ENCODE results near the gene MACROD2.

Gene MACROD2

DNA sequence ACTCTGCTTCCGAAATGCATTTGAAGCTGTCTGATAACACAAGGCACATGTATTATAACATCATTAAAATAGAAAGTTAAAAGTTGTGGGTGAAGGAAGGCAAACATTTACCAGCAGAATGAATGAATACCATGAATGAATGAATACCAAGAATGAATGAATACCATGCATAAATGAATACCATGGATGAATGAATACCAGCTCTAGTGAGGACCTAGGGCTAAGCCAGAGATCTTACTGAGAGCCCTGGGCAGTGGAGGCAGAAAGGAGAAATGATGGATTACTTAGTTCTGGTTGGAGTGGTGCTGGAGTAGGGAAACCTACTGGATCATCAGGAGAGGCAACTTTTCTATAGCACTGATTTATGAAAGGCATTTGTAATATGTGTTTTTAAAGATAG, 1579.9 kb downstream of the MACROD2 start:
- H3K4me3 ChIP-seq (ENCODE audit: low read depth, low read length) = no peak overlapping the region

DNA sequence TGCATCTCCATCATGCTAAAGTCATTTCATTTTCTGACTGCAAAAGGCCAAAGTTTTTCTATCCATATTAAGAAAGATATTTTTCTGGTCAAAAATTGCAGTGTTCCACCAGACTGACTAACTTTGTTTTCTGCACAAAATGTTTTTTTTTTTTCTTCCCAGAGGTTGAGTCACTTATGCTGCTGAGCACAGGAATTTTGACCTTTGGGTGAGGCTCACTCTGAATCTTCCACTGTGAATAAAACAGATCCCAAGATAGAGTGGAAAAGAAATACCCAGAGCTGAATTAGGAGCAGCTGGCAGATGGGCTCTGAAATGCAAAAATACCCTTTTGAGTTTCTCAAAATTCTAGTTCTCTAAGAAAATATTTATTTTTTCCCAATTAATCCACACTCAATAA, 1581.1 kb downstream of the MACROD2 start:
- TF ChIP-seq, protein P1, sequence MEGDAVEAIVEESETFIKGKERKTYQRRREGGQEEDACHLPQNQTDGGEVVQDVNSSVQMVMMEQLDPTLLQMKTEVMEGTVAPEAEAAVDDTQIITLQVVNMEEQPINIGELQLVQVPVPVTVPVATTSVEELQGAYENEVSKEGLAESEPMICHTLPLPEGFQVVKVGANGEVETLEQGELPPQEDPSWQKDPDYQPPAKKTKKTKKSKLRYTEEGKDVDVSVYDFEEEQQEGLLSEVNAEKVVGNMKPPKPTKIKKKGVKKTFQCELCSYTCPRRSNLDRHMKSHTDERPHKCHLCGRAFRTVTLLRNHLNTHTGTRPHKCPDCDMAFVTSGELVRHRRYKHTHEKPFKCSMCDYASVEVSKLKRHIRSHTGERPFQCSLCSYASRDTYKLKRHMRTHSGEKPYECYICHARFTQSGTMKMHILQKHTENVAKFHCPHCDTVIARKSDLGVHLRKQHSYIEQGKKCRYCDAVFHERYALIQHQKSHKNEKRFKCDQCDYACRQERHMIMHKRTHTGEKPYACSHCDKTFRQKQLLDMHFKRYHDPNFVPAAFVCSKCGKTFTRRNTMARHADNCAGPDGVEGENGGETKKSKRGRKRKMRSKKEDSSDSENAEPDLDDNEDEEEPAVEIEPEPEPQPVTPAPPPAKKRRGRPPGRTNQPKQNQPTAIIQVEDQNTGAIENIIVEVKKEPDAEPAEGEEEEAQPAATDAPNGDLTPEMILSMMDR (IDR thresholded peaks at IDR 0.05; ENCODE audit: borderline replicate concordance, insufficient read depth, low read depth, low read length) = no peak
- H3K4me3 ChIP-seq (ENCODE audit: low read depth, low read length) = no peak overlapping the region

More for the DNA sequence above, 1579.9 kb downstream of the MACROD2 start:
- TF ChIP-seq, protein P1 (IDR thresholded peaks at IDR 0.05; ENCODE audit: borderline replicate concordance, insufficient read depth, low read depth, low read length) = no peak

DNA sequence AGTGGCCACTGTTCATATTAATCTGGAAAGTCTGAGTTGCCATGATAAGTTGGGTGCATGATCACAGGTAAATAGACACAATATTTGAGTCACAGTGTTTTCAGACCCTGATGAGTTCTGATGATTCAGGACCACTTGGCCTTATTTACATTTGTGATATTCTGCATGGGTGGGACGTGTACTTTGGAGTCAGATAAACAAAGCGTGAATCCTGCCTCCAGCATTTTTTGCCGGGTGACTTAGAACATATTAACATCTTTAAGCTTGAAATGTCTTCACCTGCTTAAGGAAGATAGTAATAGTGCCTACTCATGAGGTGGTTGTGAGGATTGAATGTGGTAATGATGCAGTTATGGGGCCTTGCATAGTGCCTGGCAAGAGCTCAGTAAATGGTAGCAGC, 1582.8 kb downstream of the MACROD2 start:
- no peak overlapping the region for H3K4me3 ChIP-seq (ENCODE audit: low read depth, low read length)
- TF ChIP-seq, protein P1 (IDR thresholded peaks at IDR 0.05; ENCODE audit: borderline replicate concordance, insufficient read depth, low read depth, low read length) = no peak

DNA sequence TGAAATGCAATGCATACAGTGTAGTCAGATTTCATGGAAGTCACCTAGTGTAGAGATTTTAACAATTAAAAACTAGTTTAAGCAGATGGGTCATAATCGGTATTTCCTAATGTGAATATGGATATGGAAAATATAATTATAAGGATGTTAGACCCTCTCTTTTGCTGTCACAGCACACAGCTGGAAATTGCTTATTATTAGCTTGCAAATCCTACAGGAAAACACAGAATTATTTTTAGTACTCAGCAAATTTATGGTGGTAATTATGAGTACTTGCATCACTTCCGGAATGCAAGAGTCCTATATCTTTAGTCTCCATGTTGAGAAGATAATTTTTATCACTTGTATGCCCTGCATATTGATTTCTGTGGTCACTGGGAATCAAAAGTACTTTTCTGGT, 1584.4 kb downstream of the MACROD2 start:
- no peak overlapping the region for H3K4me3 ChIP-seq (ENCODE audit: low read depth, low read length)

DNA sequence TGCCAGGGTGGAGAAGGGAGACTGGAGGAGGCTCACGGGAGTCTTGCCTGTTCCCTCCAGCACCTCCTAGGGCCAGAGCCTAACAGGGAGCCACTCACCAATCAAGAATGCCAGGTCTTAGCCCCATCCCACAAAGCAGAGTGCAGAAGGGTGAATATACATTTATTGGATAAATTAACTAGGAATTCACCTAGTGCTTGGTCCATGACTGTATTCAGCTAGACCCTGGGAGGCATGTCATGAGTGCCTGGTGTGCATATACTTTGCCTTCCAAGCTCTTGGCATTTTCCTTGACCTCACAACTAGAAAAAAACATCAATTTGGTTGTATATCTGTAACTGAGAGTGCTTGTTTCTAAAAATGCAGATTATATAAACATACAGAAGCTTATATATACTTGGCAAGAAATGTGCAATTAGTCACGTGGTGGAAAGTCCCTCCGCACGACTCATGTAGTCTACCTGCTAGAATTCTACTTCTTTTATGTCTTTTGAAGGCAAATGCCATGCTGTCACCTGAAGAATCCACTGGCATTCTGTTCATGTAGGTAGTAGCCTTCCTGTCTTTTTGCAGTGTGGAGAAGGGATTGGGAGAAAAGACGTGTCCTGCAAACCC, 1586.9 kb downstream of the MACROD2 start:
- H3K4me3 ChIP-seq (ENCODE audit: low read depth, low read length) = no peak overlapping the region
- TF ChIP-seq, protein P1 (IDR thresholded peaks at IDR 0.05; ENCODE audit: borderline replicate concordance, insufficient read depth, low read depth, low read length) = no peak

More for the DNA sequence above, 1584.4 kb downstream of the MACROD2 start:
- TF ChIP-seq, protein P1 (IDR thresholded peaks at IDR 0.05; ENCODE audit: borderline replicate concordance, insufficient read depth, low read depth, low read length) = no peak

DNA sequence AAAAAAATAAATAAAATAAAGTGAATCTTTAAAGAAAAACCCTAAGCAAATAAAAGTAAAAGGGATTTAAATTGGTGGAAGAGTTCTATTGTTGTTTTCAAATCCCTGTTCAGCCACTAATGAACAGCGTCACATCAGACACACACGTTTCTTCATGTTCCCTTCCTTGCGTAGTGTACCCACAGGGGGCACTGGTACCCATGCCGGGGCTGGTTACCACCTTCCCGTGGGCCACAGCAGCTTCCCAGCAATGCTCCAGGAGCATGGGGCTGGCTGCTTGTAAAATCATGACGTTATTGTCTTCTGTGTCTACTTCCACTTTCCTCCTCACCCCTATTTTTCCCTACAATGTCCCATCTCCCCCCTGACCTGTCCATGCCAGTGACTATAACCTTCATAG, 1589.2 kb downstream of the MACROD2 start:
- no peak overlapping the region for H3K4me3 ChIP-seq (ENCODE audit: low read depth, low read length)
- TF ChIP-seq, protein P1 (IDR thresholded peaks at IDR 0.05; ENCODE audit: borderline replicate concordance, insufficient read depth, low read depth, low read length) = no peak

DNA sequence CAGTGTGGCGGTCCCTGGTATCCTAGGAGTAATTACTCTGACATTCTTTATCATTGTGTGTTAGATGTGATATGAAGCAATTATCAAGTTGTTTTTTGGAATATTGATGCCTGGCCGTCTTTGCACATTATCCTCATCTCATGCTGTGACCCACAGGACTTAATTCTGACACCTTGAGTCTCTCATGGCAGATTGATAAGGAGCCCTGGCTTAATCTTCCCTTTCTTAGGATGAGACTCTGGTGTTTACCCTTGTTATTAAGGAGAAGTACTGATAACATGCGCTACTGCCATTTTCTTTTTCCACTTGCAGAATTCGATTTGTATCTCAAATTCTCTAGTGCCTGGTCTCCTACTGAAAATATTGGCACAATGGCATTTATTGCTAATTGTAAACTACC, 1597.8 kb downstream of the MACROD2 start:
- TF ChIP-seq, protein P1 (IDR thresholded peaks at IDR 0.05; ENCODE audit: borderline replicate concordance, insufficient read depth, low read depth, low read length) = no peak
- H3K4me3 ChIP-seq (ENCODE audit: low read depth, low read length) = no peak overlapping the region

Measured in GM12875 (cell line).